Medulla oblongata (tissue), 1 donor: ENCODE data around the gene APLF.
"Not testable (repeated sequence)": the region's sequence is repeated elsewhere in the genome, so short reads cannot be mapped to it uniquely, and the experiment has no call there.

Experiments
- DNase-seq: peaks from one replicate; pipeline ENCODE4 v3.0.0-alpha.2; 2015; ENCODE audit errors: extremely low spot score

The APLF gene

GRCh38 chr2:68475576-68475975 is 8.2 kb downstream of the APLF start:
- DNase-seq, result no peak

GRCh38 chr2:68476454-68476853 is 9.1 kb downstream of the APLF start:
- no peak for DNase-seq

- no peak for DNase-seq
Observed at GRCh38 chr2:68478688-68479087, 11.3 kb downstream of the APLF start.

- DNase-seq, result no peak
Observed at GRCh38 chr2:68482296-68482820, 15.0 kb downstream of the APLF start.

- no peak for DNase-seq
Observed at GRCh38 chr2:68483011-68483410, 15.6 kb downstream of the APLF start.

- DNase-seq, result peak; percentile 31
Observed at GRCh38 chr2:68487773-68488355, 20.5 kb downstream of the APLF start.

- not testable (repeated sequence) for DNase-seq
Observed at GRCh38 chr2:68488605-68489004, 21.2 kb downstream of the APLF start.

GRCh38 chr2:68489282-68489681 is 21.9 kb downstream of the APLF start:
- DNase-seq, result no peak

GRCh38 chr2:68491582-68491981 is 24.2 kb downstream of the APLF start:
- no peak for DNase-seq

- no peak for DNase-seq
Observed at GRCh38 chr2:68499133-68499532, 31.7 kb downstream of the APLF start.

GRCh38 chr2:68500649-68501048 is 33.3 kb downstream of the APLF start:
- DNase-seq, result peak; percentile 5

GRCh38 chr2:68501768-68502167 is 34.4 kb downstream of the APLF start:
- no peak for DNase-seq

GRCh38 chr2:68505603-68506159 is 38.3 kb downstream of the APLF start:
- DNase-seq, result no peak

- DNase-seq, result no peak
Observed at GRCh38 chr2:68506170-68506569, 38.8 kb downstream of the APLF start.

- DNase-seq, result no peak
Observed at GRCh38 chr2:68512326-68512725, 44.9 kb downstream of the APLF start.

GRCh38 chr2:68512966-68513365 is 45.6 kb downstream of the APLF start:
- DNase-seq, result no peak

GRCh38 chr2:68514316-68514929 is 47.0 kb downstream of the APLF start:
- no peak for DNase-seq

GRCh38 chr2:68516051-68516955 is 48.9 kb downstream of the APLF start:
- DNase-seq, result no peak

GRCh38 chr2:68519236-68519635 is 51.9 kb downstream of the APLF start:
- no peak for DNase-seq

GRCh38 chr2:68521037-68521436 is 53.7 kb downstream of the APLF start:
- no peak for DNase-seq

- not testable (repeated sequence) for DNase-seq
Observed at GRCh38 chr2:68526943-68527342, 59.6 kb downstream of the APLF start.
